Hepatocyte (in vitro differentiated cells): ENCODE results near the gene CAV2. TPM values are rescaled to one million over a fixed set of nuclear protein-coding genes. Genes with fewer than 3 reads are reported as not detected.

Experiments used
- DNase-seq: peaks from one replicate; pipeline ENCODE4 v3.0.0-alpha.2; 2016; ENCODE audit warnings: low spot score
- H2AFZ ChIP-seq: fragments of 200-600 bp; sonication (generic); 2 replicates; pipeline ENCODE4 v1.6.0; 2016; ENCODE audit warnings: antibody characterized with exemption, mild to moderate bottlenecking
- H3K27ac ChIP-seq: fragments of 200-600 bp; sonication (generic); 2 replicates; pipeline ENCODE4 v1.5.1; 2016; ENCODE audit warnings: mild to moderate bottlenecking
- H3K27me3 ChIP-seq: fragments of 200-600 bp; sonication (generic); 2 replicates; pipeline ENCODE4 v1.6.1; 2016
- H3K36me3 ChIP-seq: fragments of 200-600 bp; sonication (generic); replicated peaks from 2 replicates; pipeline ENCODE4 v1.5.1; 2016; ENCODE audit warnings: low read depth; ENCODE audit not compliant: insufficient read depth
- H3K4me1 ChIP-seq: fragments of 200-600 bp; sonication (generic); 2 replicates; pipeline ENCODE4 v1.5.1; 2016; ENCODE audit warnings: mild to moderate bottlenecking, moderate library complexity; ENCODE audit not compliant: insufficient read depth
- H3K4me2 ChIP-seq: fragments of 200-600 bp; sonication (generic); 2 replicates; pipeline ENCODE4 v1.6.0; 2016
- H3K4me3 ChIP-seq: fragments of 200-600 bp; sonication (generic); 2 replicates; pipeline ENCODE4 v1.5.1; 2016; ENCODE audit warnings: mild to moderate bottlenecking
- H3K79me2 ChIP-seq: fragments of 200-600 bp; sonication (generic); 2 replicates; pipeline ENCODE4 v1.6.0; 2017; ENCODE audit warnings: mild to moderate bottlenecking
- H3K9me2 ChIP-seq: fragments of 200-600 bp; sonication (generic); replicated peaks from 2 replicates; pipeline ENCODE4 v1.6.0; 2017; ENCODE audit warnings: mild to moderate bottlenecking; ENCODE audit not compliant: insufficient read depth
- H3K9me3 ChIP-seq: fragments of 200-600 bp; sonication (generic); 2 replicates; pipeline ENCODE4 v1.5.1; 2016; ENCODE audit warnings: low read depth, mild to moderate bottlenecking
- H4K20me1 ChIP-seq: fragments of 200-600 bp; sonication (generic); 2 replicates; pipeline ENCODE4 v1.6.0; 2016; ENCODE audit warnings: mild to moderate bottlenecking; ENCODE audit not compliant: insufficient read depth, poor library complexity, severe bottlenecking
- EZH2 ChIP-seq: fragments of 200-600 bp; sonication (generic); IDR thresholded peaks from 2 replicates; pipeline ENCODE4 v1.6.1; 2016; ENCODE audit warnings: antibody characterized with exemption, mild to moderate bottlenecking, borderline replicate concordance
- EZH2phosphoT487 ChIP-seq: fragments of 200-600 bp; sonication (generic); IDR thresholded peaks from one replicate; pipeline ENCODE4 v1.6.1; 2018; ENCODE audit warnings: antibody characterized with exemption, mild to moderate bottlenecking, low read depth, moderate library complexity; ENCODE audit not compliant: unreplicated experiment, severe bottlenecking
- WGBS: methylation state at CpG from one replicate; pipeline ENCODE4 v1.1.6; 2016; ENCODE audit warnings: low lambda C conversion rate; ENCODE audit errors: missing lambda C conversion rate; 5-methylcytosine and 5-hydroxymethylcytosine counted together
- polyA plus RNA-seq: library from polyadenylated mRNA; unstranded; fragments of >200 nt; fragmentation: Nextera tagmentation; extraction: Ambion mirVana; gene quantifications from 2 replicates; pipeline ENCODE4 v1.2.1, GENCODE V29; 2016
- total RNA-seq: library from RNA; depleted of rRNA; stranded (reverse); fragments of >200 nt; gene quantifications from 2 replicates; pipeline ENCODE4 v1.2.3, GENCODE V29; 2014
- TF ChIP-seq, protein P1 (sequence below): fragments of 200-600 bp; sonication (generic); IDR thresholded peaks from 2 replicates; pipeline ENCODE4 v1.5.1; 2016; ENCODE audit warnings: antibody characterized with exemption, mild to moderate bottlenecking; ENCODE audit not compliant: poor library complexity

CAV2 gene
- total and polyA plus RNA-seq, 2 experiments from 2014 or later, result 49.2 to 53.0 TPM

DNA sequence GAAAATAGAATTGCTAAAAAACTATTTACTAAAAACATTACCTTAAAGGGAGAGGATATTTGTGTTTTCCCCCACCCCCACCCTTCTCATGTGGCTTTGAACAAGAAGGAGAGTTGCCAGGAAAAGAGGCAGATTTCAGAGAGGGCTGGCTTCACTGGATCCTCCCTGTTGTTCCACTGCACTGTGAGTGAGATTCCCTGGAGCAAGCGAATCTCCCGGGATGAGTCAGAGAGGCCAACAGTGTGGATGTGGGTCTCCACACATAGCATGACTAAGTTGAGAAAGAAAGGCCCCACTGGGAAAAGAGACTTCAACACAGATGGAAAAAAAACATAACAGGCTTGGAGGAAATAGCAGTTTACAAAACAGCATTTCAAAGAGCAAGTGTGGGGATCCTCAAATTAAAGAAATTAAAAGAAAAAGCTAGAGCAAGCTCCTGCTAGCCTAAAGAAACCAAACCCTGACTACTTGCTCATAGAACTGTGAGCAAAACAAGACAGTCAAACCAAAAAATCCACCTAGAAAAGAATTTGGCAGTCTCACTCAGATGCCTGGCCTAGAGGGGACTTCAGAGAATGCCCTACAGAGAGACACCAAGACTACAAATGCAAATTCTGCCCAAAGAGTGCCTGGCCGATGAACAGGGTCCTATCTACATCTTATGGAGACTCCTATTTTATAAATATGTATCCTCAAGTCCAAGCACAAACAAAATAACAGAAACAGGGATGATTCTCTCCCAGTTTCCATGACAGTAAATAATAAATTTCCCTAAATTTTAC is 28.7 kb downstream of the CAV2 start:
- no peaks in the 10 kb centered on the region for H3K27me3 ChIP-seq
- no peaks in the 10 kb centered on the region for H3K79me2 ChIP-seq
- H4K20me1 ChIP-seq, result no peaks in the 10 kb centered on the region
- no peak overlapping the region for H2AFZ ChIP-seq
- H3K4me2 ChIP-seq, result peak overlapping the region; percentile 98
- H3K9me2 ChIP-seq, result no peaks in the 10 kb centered on the region
- peak; percentile 73 for DNase-seq
- no peaks in the 10 kb centered on the region for H3K9me3 ChIP-seq
- peaks cover 17% of the 10 kb centered on the region for H3K4me1 ChIP-seq
- WGBS, result 57% methylated on average over 3 of the region's 3 CpGs
- peak overlapping the region; percentile 47 for H3K27ac ChIP-seq
- TF ChIP-seq, protein P1, sequence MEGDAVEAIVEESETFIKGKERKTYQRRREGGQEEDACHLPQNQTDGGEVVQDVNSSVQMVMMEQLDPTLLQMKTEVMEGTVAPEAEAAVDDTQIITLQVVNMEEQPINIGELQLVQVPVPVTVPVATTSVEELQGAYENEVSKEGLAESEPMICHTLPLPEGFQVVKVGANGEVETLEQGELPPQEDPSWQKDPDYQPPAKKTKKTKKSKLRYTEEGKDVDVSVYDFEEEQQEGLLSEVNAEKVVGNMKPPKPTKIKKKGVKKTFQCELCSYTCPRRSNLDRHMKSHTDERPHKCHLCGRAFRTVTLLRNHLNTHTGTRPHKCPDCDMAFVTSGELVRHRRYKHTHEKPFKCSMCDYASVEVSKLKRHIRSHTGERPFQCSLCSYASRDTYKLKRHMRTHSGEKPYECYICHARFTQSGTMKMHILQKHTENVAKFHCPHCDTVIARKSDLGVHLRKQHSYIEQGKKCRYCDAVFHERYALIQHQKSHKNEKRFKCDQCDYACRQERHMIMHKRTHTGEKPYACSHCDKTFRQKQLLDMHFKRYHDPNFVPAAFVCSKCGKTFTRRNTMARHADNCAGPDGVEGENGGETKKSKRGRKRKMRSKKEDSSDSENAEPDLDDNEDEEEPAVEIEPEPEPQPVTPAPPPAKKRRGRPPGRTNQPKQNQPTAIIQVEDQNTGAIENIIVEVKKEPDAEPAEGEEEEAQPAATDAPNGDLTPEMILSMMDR, result no peak
- TF ChIP-seq EZH2 (no peak), EZH2phosphoT487 (no peak)
- H3K4me3 ChIP-seq, result no peak overlapping the region
- H3K36me3 ChIP-seq, result no peaks in the 10 kb centered on the region

DNA sequence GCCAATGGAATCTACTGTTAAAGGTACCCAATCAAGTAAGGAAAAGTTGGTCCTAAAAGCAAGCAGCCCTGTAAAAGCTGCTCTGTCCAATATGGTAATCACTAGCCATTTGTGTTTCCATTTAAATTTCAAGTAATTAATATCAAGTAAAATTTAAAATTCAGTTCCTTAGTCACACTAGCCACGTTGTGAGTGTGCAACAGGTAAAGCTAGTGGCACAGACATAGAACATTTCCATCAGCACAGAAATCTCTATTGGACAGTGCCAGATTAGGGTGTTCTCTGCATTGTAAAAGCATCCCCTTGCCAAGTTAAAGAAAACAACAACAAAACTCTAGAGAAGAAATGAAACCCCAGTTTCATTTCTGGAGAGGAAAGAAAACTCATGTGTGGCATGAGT is 29.7 kb downstream of the CAV2 start:
- Histone ChIP-seq H2AFZ (no peak overlapping the region), H3K36me3 (no peaks in the 10 kb centered on the region), H3K4me3 (no peak overlapping the region), H3K4me1 (peaks cover 17% of the 10 kb centered on the region), H3K27me3 (no peaks in the 10 kb centered on the region), H3K4me2 (no peak overlapping the region), H3K9me2 (no peaks in the 10 kb centered on the region), H3K9me3 (no peaks in the 10 kb centered on the region), H3K27ac (no peak overlapping the region), H4K20me1 (no peaks in the 10 kb centered on the region), H3K79me2 (no peaks in the 10 kb centered on the region)
- no peak for DNase-seq
- no peak for TF ChIP-seq EZH2
- TF ChIP-seq EZH2phosphoT487, result no peak
- TF ChIP-seq, protein P1, result no peak
- WGBS, result 58% methylated on average over 1 of the region's 1 CpG

DNA sequence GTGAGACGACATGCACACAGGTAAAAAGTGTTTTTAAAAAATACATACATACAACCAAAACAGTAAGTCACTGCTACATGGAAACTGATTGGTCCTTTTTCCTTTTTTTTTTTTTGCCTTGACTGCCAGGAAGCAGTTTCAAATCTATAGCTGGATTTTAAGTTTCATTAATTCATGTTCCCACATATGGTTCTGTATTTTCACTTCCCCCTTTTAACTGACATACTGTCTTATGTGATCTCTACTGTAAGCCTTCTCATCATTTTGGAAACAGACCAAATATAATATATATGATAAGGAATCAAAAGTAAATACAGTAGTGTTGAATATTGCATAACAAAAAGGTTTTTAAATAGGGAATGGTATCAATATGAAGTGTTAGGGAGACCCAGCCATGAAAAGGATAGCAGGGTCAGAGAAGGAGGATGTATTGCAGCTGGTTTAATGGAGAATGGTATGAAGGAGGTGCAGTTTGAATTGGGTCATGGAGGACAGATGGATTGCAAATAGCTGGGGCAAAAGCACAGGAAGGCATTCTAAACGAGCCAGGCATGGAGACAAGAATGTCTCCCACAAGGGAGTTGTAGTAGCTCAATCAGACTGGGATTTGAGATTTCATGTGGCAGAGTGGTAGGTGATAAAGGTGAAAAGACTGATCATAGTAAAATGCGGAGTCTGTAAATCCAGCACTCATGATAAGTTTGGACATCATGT is 30.7 kb downstream of the CAV2 start:
- Histone ChIP-seq H3K79me2 (no peaks in the 10 kb centered on the region), H3K27ac (no peak overlapping the region), H3K4me1 (peaks cover 14% of the 10 kb centered on the region), H2AFZ (no peak overlapping the region), H4K20me1 (no peaks in the 10 kb centered on the region), H3K27me3 (no peaks in the 10 kb centered on the region), H3K4me3 (no peak overlapping the region), H3K4me2 (no peak overlapping the region), H3K36me3 (no peaks in the 10 kb centered on the region), H3K9me2 (no peaks in the 10 kb centered on the region), H3K9me3 (no peaks in the 10 kb centered on the region)
- WGBS, result 68% methylated on average over 3 of the region's 3 CpGs
- TF ChIP-seq EZH2, result no peak
- TF ChIP-seq, protein P1, result no peak
- no peak for TF ChIP-seq EZH2phosphoT487
- no peak for DNase-seq
